Lower lobe of right lung (tissue), 2 donors: ENCODE results near the gene RASGRP3. TPM values are rescaled to one million over a fixed set of nuclear protein-coding genes. Genes with fewer than 3 reads are reported as not detected.

ENCODE experiments used
- ATAC-seq, 2 donors: fragments of 200-7000 bp; cut with Tn5 transposase; one replicate each; pipeline ENCODE4 v1.9.1; 2020 to 2022; ENCODE audit warnings: mild to moderate bottlenecking in 2 of 2, moderate library complexity in 2 of 2
- DNase-seq: peaks from one replicate; pipeline ENCODE4 v3.0.0-alpha.2; 2020
- H3K27ac ChIP-seq: fragments of 200-600 bp; one replicate; pipeline ENCODE4 v1.8.0; 2022
- H3K27me3 ChIP-seq: fragments of 200-600 bp; one replicate; pipeline ENCODE4 v1.8.0; 2022; ENCODE audit warnings: low read depth
- H3K36me3 ChIP-seq: fragments of 200-600 bp; one replicate; pipeline ENCODE4 v1.8.0; 2022; ENCODE audit warnings: mild to moderate bottlenecking
- H3K4me1 ChIP-seq: fragments of 200-600 bp; one replicate; pipeline ENCODE4 v1.8.0; 2022
- H3K4me3 ChIP-seq: fragments of 200-600 bp; one replicate; pipeline ENCODE4 v1.8.0; 2022; ENCODE audit warnings: mild to moderate bottlenecking
- H3K9me3 ChIP-seq: fragments of 200-600 bp; one replicate; pipeline ENCODE4 v1.8.0; 2022
- intact Hi-C: fragments of 100-400 bp; cut with DNase I; formaldehyde crosslinking; loops from one replicate; pipeline ENCODE4 v1.11.0; 2022
- total RNA-seq: library from RNA; stranded (reverse); fragmentation: NEBNext Ultra II Directional; extraction: Animal tissue kit (Norgen Biotek cat#: 25700); gene quantifications from one replicate; pipeline ENCODE4 v1.2.1, GENCODE V29; 2021
- TF ChIP-seq, protein P1 (sequence below): fragments of 200-600 bp; IDR thresholded peaks from one replicate; pipeline ENCODE4 v1.8.0; 2022; ENCODE audit warnings: antibody characterized with exemption, mild to moderate bottlenecking
- donor health status: DM: no; HTN: yes; CAD: no; lungs with severe emphysema.

The RASGRP3 gene
- total RNA-seq, 1 donor from 2014 or later: 13.7 TPM

DNA sequence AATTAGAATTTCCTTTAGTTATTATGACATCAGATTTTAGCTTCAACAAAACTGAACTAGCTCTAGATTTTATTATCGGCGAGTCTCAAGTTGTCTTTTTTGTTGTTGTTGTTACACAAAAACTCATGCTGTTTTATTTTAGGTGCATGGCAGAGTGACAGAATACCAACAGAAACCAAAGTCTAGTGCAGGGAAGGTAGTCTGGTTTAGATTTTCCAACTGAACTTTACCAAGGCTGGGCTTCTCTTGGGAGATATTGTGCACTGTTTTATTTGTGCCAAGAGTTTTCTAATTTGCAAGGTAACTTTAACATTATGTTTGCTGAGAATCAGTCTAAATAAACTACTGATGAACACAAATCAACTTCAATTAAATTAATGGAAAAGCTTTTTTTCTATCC lies 43.6 kb upstream of the RASGRP3 start:
- Histone ChIP-seq H3K27me3 (no peaks in the 10 kb centered on the region), H3K36me3 (no peaks in the 10 kb centered on the region), H3K9me3 (no peaks in the 10 kb centered on the region), H3K27ac (no peak overlapping the region), H3K4me1 (peaks cover 12% of the 10 kb centered on the region), H3K4me3 (no peak overlapping the region)
- TF ChIP-seq, protein P1, sequence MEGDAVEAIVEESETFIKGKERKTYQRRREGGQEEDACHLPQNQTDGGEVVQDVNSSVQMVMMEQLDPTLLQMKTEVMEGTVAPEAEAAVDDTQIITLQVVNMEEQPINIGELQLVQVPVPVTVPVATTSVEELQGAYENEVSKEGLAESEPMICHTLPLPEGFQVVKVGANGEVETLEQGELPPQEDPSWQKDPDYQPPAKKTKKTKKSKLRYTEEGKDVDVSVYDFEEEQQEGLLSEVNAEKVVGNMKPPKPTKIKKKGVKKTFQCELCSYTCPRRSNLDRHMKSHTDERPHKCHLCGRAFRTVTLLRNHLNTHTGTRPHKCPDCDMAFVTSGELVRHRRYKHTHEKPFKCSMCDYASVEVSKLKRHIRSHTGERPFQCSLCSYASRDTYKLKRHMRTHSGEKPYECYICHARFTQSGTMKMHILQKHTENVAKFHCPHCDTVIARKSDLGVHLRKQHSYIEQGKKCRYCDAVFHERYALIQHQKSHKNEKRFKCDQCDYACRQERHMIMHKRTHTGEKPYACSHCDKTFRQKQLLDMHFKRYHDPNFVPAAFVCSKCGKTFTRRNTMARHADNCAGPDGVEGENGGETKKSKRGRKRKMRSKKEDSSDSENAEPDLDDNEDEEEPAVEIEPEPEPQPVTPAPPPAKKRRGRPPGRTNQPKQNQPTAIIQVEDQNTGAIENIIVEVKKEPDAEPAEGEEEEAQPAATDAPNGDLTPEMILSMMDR: no peak
- DNase-seq: no peak
- intact Hi-C loops: no loop called here
- ATAC-seq: no peak

DNA sequence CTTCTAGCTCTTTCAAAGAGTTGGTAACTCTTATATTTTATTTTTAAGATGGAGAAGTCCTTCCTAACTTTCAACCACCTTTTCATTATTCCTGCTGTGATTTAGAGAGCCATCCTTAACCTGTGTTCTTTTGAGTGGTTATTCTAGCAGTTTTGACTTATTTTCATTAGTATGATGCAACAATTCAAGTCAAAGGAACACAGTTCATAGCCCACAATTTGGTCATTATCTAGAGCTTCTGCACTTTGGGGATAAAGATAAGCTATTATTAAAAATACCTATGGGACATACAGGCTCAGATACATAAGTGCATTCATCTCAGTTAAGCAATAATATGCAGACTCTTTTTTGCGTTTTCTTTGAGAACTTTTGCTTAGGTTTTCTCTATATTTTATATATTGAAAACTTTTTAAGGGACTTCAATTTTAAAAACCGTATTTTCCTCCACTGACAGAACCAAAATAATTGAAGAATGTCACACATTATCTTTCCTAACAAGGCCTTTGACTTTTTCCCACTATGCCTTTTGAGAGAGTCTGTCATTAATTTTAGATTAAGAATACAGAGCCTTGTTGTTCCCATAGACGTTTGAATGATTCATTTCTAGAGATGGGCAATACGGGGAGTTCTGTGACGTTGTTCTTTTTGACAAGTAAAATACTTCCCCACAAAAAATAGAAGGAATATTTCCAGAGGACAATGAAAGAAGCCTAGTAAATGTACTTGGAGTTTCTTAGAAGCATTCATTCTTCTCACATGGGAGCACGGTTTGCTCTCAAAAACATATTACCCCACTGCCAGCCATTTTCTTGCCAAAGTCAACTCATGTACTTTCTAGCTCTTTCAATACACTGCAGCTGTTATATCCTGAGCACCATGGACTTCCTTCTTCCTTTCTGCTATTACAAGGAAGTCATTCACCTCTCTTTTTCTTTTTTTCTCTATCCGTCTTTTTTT lies 42.9 kb upstream of the RASGRP3 start:
- DNase-seq (no peak), ATAC-seq (no peak)
- no peaks in the 10 kb centered on the region for H3K27me3 ChIP-seq
- H3K4me1 ChIP-seq: peaks cover 13% of the 10 kb centered on the region
- H3K36me3 ChIP-seq: no peaks in the 10 kb centered on the region
- TF ChIP-seq, protein P1: no peak
- no peak overlapping the region for H3K27ac ChIP-seq
- intact Hi-C loops: no loop called here
- no peaks in the 10 kb centered on the region for H3K9me3 ChIP-seq
- no peak overlapping the region for H3K4me3 ChIP-seq

- Histone ChIP-seq H3K4me1 (peaks cover 13% of the 10 kb centered on the region), H3K27ac (no peak overlapping the region), H3K9me3 (no peaks in the 10 kb centered on the region), H3K4me3 (no peak overlapping the region), H3K36me3 (no peaks in the 10 kb centered on the region), H3K27me3 (no peaks in the 10 kb centered on the region)
- TF ChIP-seq, protein P1: no peak
- intact Hi-C loops: no loop called here
- ATAC-seq (no peak), DNase-seq (no peak)
Measured at GRCh38 chr2:33435518-33435917, 40.9 kb upstream of the RASGRP3 start.

DNA sequence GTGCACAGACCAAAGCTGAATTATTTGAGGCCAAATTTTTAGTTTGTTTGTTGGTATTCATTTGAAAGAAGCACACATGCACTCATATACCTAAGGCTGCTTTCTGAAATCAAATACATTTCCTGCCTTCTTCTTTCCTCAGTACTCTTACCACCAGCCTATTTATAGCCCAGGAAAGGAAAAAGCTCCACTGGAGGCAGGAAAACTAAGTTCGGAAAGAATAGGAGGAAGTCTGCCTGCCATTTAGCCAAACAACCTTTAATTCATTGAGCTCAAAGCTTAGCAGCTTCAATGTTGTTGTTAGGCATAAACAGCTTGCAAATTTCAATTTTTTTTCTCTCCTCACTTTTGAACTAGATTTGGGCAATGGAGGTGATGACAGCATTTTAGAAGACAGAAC lies 40.4 kb upstream of the RASGRP3 start:
- intact Hi-C loops: no loop called here
- no peaks in the 10 kb centered on the region for H3K27me3 ChIP-seq
- DNase-seq: no peak
- H3K4me1 ChIP-seq: peaks cover 13% of the 10 kb centered on the region
- ATAC-seq: no peak
- no peak overlapping the region for H3K27ac ChIP-seq
- H3K36me3 ChIP-seq: no peaks in the 10 kb centered on the region
- H3K4me3 ChIP-seq: peak overlapping the region; percentile 6
- TF ChIP-seq, protein P1: no peak
- H3K9me3 ChIP-seq: no peaks in the 10 kb centered on the region

GRCh38 chr2:33437297-33437696 lies 39.2 kb upstream of the RASGRP3 start:
- intact Hi-C loops: no loop called here
- DNase-seq (no peak), ATAC-seq (no peak)
- TF ChIP-seq, protein P1: no peak
- no peaks in the 10 kb centered on the region for H3K27me3 ChIP-seq
- H3K4me1 ChIP-seq: peaks cover 13% of the 10 kb centered on the region
- no peaks in the 10 kb centered on the region for H3K36me3 ChIP-seq
- no peaks in the 10 kb centered on the region for H3K9me3 ChIP-seq
- no peak overlapping the region for H3K4me3 ChIP-seq
- peak overlapping the region; percentile 25 for H3K27ac ChIP-seq
